GM13976 (cell line): ENCODE results near the gene RSRC1.
"Not testable (repeated sequence)": the region's sequence is repeated elsewhere in the genome, so short reads cannot be mapped to it uniquely, and the experiment has no call there.

Experiments used
- DNase-seq: peaks from one replicate; pipeline ENCODE4 v3.0.0; 2012; ENCODE audit warnings: low spot score
- CTCF ChIP-seq: IDR thresholded peaks from 2 replicates; pipeline ENCODE4 v1.5.1; 2012; ENCODE audit warnings: borderline replicate concordance, mild to moderate bottlenecking; ENCODE audit not compliant: insufficient read depth; ENCODE audit errors: extremely low read depth, missing control alignments, control extremely low read depth
- in situ Hi-C: fragments of 300-500 bp; cut with MboI; formaldehyde crosslinking; loops from one replicate; pipeline ENCODE4 v1.12.0; 2022; ENCODE audit warnings: low sequenced_read_pairs, mixed read lengths, inconsistent platforms; ENCODE audit not compliant: unreplicated experiment

Gene RSRC1

GRCh38 chr3:158108445-158108985 lies 1.4 kb upstream of the RSRC1 start:
- DNase-seq = no peak
- in situ Hi-C loops = loop anchor here (10.0 to 25.0 kb wide), 2 partner anchors 204 to 326 kb away; no protein-coding TSS in a partner anchor
- TF ChIP-seq CTCF = no peak

- DNase-seq = no peak
- in situ Hi-C loops = loop anchor here (10.0 to 25.0 kb wide), 2 partner anchors 203 to 325 kb away; no protein-coding TSS in a partner anchor
- no peak for TF ChIP-seq CTCF
Observed at GRCh38 chr3:158109295-158109803, 540 bp upstream of the RSRC1 start.

- no peak for TF ChIP-seq CTCF
- in situ Hi-C loops = loop anchor here (25.0 kb wide), 1 partner anchor 202 kb away; no protein-coding TSS in a partner anchor
Observed at GRCh38 chr3:158110658-158111018, 749 bp downstream of the RSRC1 start.

GRCh38 chr3:158111861-158112260 lies 2.0 kb downstream of the RSRC1 start:
- in situ Hi-C loops = loop anchor here (25.0 kb wide), 1 partner anchor 200 kb away; no protein-coding TSS in a partner anchor
- DNase-seq = no peak
- TF ChIP-seq CTCF = no peak

More at GRCh38 chr3:158110658-158111018, 749 bp downstream of the RSRC1 start:
- DNase-seq = no peak

GRCh38 chr3:158113595-158113994 lies 3.7 kb downstream of the RSRC1 start:
- DNase-seq = not testable (repeated sequence)
- in situ Hi-C loops = loop anchor here (25.0 kb wide), 1 partner anchor 199 kb away; no protein-coding TSS in a partner anchor

- no peak for DNase-seq
- in situ Hi-C loops = loop anchor here (25.0 kb wide), 1 partner anchor 192 kb away; no protein-coding TSS in a partner anchor
- TF ChIP-seq CTCF = no peak
Observed at GRCh38 chr3:158120330-158120729, 10.4 kb downstream of the RSRC1 start.

GRCh38 chr3:158121295-158121694 lies 11.4 kb downstream of the RSRC1 start:
- in situ Hi-C loops = loop anchor here (25.0 kb wide), 1 partner anchor 191 kb away; no protein-coding TSS in a partner anchor
- TF ChIP-seq CTCF = no peak
- DNase-seq = no peak

- DNase-seq = not testable (repeated sequence)
- in situ Hi-C loops = loop anchor here (25.0 kb wide), 1 partner anchor 190 kb away; no protein-coding TSS in a partner anchor
Observed at GRCh38 chr3:158122721-158123120, 12.8 kb downstream of the RSRC1 start.
